SIG-M5 (cell line): ENCODE measurements around the gene SCAI.
"Not testable (repeated sequence)": the region's sequence is repeated elsewhere in the genome, so short reads cannot be mapped to it uniquely, and the experiment has no call there.

Source experiments
- DNase-seq: peaks from one replicate; lab custom pipeline; 2025; lab: John Stamatoyannopoulos, UW

SCAI gene

GRCh38 chr9:125028041-125028440, 115.3 kb downstream of the SCAI start:
- no peak for DNase-seq

GRCh38 chr9:125024917-125025316, 118.4 kb downstream of the SCAI start:
- no peak for DNase-seq

DNA sequence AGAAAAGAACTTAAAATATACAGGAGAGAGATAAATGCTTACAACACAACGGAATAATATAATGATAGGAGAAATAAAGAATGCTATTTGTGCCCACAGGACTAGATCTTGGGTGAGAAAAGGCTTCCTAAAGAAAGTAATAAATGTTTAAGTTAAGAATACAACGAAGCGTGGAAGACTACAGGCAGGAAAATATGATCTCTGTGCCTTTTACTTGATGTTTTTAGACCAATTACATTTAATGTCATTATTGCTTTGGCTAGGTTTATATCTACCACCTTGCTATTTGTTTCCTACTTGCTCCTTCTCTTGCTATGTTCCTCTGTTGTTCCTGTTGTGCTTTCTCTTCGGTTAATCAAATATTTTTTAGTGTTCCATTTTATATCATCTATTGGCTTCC, 122.3 kb downstream of the SCAI start:
- no peak for DNase-seq

- DNase-seq = not testable (repeated sequence)
Observed at GRCh38 chr9:125015655-125016054, 127.7 kb downstream of the SCAI start.

- not testable (repeated sequence) for DNase-seq
Observed at GRCh38 chr9:125012013-125012412, 131.3 kb downstream of the SCAI start.

DNA sequence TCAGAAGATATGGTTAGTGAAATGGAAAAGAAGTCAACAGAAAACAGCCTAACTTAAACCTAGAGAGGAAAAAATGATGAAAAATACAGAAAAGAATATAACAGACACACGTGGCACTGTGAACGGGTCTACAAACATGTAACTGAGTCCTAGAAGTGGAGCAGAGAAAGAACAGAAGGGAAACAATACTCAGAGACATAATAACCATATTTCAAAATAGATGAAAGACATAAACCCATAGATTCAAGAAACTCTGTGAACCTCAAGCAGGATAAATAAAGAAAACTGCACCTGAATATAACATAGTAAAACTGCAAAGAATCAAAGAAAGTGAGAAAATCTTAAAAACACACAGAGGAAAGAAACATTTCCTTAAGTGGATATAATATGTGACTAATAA, 134.7 kb downstream of the SCAI start:
- DNase-seq = no peak

DNA sequence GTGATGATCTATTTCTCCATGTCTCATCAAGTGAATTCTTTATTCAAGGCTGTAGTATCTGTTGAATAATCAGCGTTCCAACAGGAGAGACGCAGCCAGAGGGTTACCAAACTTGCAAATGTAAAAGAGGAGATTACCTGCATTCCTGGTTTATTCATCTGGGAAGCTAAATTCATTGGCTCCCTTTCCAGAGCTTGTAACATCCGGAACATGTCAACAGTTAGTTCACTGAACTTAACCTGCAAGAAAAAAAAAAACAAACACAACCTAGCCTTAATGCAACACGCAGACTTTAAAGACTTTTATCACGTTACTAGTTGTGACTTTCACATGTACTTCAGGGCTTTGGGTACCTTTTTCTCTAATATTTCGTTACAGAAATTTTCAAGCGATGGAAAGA, 140.0 kb downstream of the SCAI start:
- DNase-seq = no peak

- no peak for DNase-seq
Observed at GRCh38 chr9:124983698-124984097, 159.6 kb downstream of the SCAI start.

DNA sequence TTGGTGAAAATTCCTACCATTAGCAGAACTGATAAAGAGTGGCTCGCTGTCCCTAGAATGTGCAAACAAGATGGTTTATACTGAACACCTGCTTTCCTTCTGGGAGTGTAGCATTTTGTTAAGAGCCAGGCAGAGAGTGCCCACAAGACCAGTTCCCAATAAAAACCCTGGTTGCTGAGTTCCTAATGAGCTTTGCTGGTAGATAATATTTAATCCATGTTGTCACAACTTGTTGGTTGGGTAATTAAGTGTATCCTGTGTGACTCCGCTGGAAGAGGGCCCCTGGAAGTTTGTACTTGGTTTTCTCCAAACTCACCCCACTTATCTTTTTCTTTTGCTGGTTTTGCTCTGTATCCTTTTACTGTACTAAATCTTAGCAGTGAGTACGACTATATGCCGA, 162.9 kb downstream of the SCAI start:
- no peak for DNase-seq

GRCh38 chr9:124975131-124975530, 168.2 kb downstream of the SCAI start:
- no peak for DNase-seq

DNA sequence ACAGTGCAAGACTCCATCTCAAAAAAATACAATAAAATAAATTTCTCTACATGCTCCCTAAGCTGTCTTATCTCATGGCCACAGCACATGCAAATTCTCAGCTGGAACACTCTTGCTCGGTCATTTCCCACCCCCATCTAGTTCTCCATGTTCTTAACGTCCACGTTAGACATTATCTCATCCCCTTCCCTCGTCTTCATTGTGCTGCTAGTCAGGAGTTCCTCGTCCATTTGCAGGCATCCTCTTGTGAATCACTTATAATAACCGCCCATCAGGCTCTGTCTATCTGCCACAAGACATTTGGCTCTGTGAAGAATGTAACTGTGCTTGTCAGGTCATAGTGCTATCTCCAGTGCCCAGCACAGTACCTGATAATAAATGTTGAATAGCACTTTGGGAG, 169.5 kb downstream of the SCAI start:
- no peak for DNase-seq

DNA sequence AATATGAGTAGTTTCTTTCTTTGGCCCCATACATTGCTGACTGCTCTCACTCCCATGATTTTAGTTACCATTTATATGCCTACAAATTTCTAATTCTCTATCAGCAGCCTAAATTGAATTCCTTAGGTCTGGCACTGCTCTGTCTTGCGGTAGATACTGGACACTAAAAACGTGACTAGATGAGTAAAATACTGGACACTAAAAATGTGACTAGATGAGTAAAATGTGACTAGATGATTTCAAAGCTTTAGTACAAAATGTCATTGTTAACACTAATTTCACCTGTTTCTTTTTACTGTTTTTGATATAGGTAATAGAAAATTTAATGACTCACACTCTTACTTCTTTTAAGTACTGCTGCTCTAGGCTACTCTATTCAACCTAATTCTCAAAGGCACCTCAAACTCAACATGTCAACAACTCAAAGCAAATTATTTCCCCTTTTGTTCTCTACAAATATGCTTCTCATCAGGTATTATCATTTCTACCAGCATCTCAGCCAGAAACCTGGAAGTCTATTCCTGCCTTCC, 171.0 kb downstream of the SCAI start:
- no peak for DNase-seq

GRCh38 chr9:124969401-124969800, 173.9 kb downstream of the SCAI start:
- DNase-seq = no peak

GRCh38 chr9:124968238-124968637, 175.1 kb downstream of the SCAI start:
- DNase-seq = no peak

DNA sequence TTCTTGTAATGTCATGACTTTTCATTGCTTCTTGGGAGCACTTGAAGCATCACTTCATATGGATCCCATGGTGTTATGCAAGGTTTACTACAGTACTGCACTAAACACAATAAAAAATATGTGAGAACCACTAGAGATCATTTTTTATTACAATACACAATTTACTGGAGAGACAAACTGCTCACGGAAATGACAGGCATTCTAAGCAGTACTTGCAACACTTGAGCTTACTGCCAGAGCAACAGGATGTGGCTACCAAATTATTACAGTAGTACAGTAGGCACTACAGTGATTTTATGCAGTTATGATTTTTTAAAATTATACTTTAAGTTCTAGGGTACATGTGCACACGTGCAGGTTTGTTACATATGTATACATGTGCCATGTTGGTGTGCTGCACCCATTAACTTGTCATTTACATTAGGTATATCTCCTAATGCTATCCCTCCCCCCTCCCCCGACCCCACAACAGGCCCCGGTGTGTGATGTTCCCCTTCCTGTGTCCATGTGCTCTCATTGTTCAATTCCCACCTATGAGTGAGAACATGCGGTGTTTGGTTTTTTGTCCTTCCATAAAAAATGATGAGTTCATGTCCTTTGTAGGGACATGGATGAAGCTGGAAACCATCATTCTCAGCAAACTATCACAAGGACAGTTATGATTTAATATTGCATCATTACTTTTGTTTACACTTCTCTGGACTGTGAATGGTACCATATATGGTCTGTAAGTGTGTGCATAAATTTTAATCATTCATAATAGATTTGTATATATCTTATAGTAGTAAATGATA, 177.4 kb downstream of the SCAI start:
- DNase-seq = peak; percentile 4

GRCh38 chr9:124964604-124965003, 178.7 kb downstream of the SCAI start:
- no peak for DNase-seq

DNA sequence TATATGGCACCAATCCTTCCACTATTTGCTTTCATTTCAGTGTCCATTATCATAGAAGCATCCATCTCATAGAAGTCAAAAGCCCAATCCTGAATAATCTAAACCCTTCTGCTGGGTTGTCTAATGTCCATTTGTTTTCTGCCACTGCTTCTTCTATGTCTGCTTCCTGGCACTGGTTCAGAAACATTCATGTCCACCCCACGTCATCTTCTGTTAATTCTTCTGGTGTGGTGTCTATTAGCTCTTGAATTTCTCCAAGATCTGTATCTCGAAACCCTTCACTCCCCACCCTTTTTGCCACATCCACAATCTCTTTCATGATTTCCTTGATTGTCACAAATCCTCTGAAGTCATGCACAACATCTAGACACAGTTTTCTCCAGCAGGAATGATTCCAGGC, 179.3 kb downstream of the SCAI start:
- no peak for DNase-seq

GRCh38 chr9:124960409-124960752, 182.9 kb downstream of the SCAI start:
- no peak for DNase-seq

DNA sequence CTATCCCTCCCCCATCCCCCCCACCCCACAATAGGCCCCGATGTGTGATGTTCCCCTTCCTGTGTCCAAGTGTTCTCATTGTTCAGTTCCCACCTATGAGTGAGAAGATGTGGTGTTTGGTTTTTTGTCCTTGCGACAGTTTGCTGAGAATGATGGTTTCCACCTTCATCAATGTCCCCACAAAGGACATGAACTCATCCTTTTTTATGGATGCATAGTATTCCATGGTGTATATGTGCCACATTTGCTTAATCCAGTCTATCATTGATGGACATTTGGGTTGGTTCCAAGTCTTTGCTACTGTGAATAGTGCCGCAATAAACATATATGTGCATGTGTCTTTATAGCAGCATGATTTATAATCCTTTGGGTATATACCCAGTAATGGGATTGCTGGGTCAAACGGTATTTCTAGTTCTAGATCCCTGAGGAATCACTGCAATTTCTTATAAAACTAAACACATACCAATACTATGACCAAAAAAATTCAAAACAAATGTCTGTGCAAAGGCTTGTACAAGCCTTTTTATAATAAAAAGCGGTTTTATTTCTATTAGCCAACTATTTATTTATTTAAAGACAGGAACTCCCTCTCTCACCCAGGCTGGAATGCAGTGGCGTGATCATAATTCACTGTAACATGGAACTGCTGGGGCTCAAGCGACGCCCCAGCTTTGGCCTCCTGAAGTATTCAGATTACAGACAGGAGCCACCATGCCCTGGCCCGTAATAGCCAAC, 183.5 kb downstream of the SCAI start:
- not testable (repeated sequence) for DNase-seq

GRCh38 chr9:124954255-124954654, 189.1 kb downstream of the SCAI start:
- DNase-seq = no peak

DNA sequence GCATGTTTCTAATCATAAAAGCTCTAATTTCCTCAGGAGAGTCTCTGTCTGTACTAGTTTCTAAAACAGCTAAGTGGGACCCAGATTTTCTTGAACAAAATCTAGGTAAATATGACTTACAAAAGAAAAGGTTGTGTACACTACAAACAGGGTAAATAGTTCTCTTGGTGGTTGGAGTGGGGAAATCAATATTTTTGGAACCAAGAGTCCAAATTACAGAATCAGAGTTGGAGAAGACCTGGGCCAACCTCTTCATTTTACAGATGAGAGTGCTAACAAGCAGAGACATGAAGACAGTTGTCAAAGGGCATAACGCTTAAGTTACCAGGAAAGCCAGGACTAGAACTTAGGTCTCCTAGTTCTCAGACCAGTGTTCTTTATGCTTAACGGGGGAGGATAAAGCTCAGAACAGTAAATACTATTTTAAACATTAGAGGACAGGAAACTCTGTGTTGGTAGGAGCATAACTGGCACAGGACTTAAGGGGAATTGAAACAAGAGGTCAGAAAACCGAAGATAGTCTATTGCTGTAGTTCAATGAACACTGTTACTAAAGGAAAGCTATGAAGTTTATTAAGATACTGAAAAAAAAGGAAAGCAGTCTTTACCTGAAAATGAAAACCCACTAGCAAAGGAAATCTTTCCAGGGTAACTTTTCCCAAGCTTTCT, 193.1 kb downstream of the SCAI start:
- no peak for DNase-seq

DNA sequence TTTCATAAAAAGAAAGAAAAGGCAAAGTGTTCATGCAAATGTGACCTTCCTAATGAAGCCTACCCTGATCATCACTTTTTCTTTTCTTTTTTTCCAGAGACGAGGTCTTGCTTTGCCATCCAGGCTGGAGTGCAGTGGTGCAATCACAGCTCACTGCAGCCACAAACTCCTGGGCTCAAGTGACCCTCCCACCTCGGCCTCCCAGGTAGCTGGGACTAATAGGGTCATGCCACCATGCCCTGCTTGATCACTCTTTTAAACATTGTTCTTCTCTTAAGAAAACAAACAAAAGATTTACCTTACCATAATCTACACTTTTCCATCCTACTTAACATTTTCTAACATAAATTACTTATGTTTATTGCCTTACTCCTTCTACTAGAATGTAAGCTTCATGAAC, 193.9 kb downstream of the SCAI start:
- DNase-seq = no peak
